ENCODE measurements around the gene PRKAR2A.
"Not testable (repeated sequence)": the region's sequence is repeated elsewhere in the genome, so short reads cannot be mapped to it uniquely, and the experiment has no call there.

DNA sequence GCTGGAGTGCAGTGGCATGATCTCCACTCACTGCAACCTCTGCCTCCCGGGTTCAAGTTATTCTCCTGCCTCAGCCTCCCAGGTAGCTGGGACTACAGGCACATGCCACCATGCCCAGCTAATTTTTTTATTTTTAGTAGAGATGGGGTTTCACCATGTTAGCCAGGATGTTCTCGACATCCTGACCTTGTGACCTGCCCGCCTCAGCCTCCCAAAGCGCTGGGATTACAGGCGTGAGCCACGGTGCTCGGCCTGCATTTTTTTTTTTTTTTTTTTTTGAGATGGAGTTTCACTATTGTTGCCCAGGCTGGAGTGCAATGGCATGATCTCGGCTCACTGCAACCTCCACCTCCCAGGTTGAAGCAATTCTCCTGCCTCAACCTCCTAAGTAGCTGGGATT is 69.1 kb downstream of the PRKAR2A start:
- TF ChIP-seq POLR2AphosphoS5 (IDR thresholded peaks at IDR 0.05): not testable (repeated sequence)
- TF ChIP-seq, protein P1, sequence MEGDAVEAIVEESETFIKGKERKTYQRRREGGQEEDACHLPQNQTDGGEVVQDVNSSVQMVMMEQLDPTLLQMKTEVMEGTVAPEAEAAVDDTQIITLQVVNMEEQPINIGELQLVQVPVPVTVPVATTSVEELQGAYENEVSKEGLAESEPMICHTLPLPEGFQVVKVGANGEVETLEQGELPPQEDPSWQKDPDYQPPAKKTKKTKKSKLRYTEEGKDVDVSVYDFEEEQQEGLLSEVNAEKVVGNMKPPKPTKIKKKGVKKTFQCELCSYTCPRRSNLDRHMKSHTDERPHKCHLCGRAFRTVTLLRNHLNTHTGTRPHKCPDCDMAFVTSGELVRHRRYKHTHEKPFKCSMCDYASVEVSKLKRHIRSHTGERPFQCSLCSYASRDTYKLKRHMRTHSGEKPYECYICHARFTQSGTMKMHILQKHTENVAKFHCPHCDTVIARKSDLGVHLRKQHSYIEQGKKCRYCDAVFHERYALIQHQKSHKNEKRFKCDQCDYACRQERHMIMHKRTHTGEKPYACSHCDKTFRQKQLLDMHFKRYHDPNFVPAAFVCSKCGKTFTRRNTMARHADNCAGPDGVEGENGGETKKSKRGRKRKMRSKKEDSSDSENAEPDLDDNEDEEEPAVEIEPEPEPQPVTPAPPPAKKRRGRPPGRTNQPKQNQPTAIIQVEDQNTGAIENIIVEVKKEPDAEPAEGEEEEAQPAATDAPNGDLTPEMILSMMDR (IDR thresholded peaks at IDR 0.05): not testable (repeated sequence)
